Muscle layer of colon (tissue), 2 donors: ENCODE data around the gene JAZF1.

ENCODE experiments used
- H3K27ac ChIP-seq: one replicate; pipeline ENCODE4 v1.7.0; 2013; ENCODE audit warnings: low read depth, mild to moderate bottlenecking, low read length, moderate library complexity
- H3K27me3 ChIP-seq, 2 donors: one replicate each; pipeline ENCODE4 v1.7.0; 2013; ENCODE audit warnings: low read length in 2 of 2, mild to moderate bottlenecking in 2 of 2; ENCODE audit not compliant: insufficient read depth in 2 of 2, control insufficient read depth in 1 of 2
- H3K36me3 ChIP-seq: one replicate; pipeline ENCODE4 v1.7.0; 2013; ENCODE audit warnings: mild to moderate bottlenecking, low read length; ENCODE audit not compliant: insufficient read depth
- H3K4me1 ChIP-seq: one replicate; pipeline ENCODE4 v1.7.0; 2013; ENCODE audit warnings: mild to moderate bottlenecking, low read length; ENCODE audit not compliant: insufficient read depth
- H3K4me3 ChIP-seq, 2 donors: one replicate each; pipeline ENCODE4 v1.7.0; 2013; ENCODE audit warnings: low read length in 2 of 2, low read depth in 1 of 2, mild to moderate bottlenecking in 1 of 2, moderate library complexity in 1 of 2
- H3K9ac ChIP-seq: one replicate; pipeline ENCODE4 v1.7.0; 2013; ENCODE audit warnings: low read length
- H3K9me3 ChIP-seq: one replicate; pipeline ENCODE4 v1.7.0; 2013; ENCODE audit warnings: mild to moderate bottlenecking, low read length
- donor health status: abdominal sarcoma.
- donor health status: Adenocarcinoma of cecum.

The JAZF1 gene

GRCh38 chr7:28132959-28133870, 47.4 kb downstream of the JAZF1 start:
- no peak overlapping the region for H3K4me3 ChIP-seq
- H3K27ac ChIP-seq: no peak overlapping the region
- peaks cover 73% of the 10 kb centered on the region for H3K4me1 ChIP-seq

GRCh38 chr7:28130277-28130676, 50.3 kb downstream of the JAZF1 start:
- Histone ChIP-seq H3K4me1 (peaks cover 85% of the 10 kb centered on the region), H3K27me3 (no peaks in the 10 kb centered on the region), H3K27ac (peak overlapping the region; percentile 59), H3K9me3 (no peaks in the 10 kb centered on the region), H3K36me3 (no peaks in the 10 kb centered on the region), H3K9ac (no peak overlapping the region), H3K4me3 (no peak overlapping the region)

More at GRCh38 chr7:28132959-28133870, 47.4 kb downstream of the JAZF1 start:
- Histone ChIP-seq H3K9ac (no peak overlapping the region), H3K9me3 (no peaks in the 10 kb centered on the region), H3K36me3 (no peaks in the 10 kb centered on the region), H3K27me3 (no peaks in the 10 kb centered on the region)

DNA sequence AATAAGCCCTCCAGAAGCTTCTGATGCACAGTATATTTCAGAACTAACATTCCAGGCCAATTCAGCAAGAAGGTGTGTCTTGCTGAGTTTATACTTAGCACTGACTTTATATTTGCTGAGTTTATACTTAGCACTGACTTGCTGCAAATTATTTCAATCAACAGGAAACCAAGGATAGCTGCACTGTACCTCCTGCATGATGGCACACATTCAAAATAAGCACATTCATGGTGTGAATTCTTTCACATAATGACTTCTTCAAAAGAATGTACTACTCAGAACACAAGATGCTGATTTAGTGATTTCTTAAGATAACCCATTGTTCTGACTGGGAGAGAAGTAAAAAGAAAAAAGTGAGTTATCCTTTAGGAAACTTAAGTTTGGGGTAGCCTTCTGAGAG, 52.0 kb downstream of the JAZF1 start:
- peaks cover 78% of the 10 kb centered on the region for H3K4me1 ChIP-seq
- no peaks in the 10 kb centered on the region for H3K9me3 ChIP-seq
- H3K27me3 ChIP-seq: no peaks in the 10 kb centered on the region
- H3K4me3 ChIP-seq: no peak overlapping the region
- no peak overlapping the region for H3K9ac ChIP-seq
- H3K36me3 ChIP-seq: no peaks in the 10 kb centered on the region
- peak overlapping the region; percentile 61 for H3K27ac ChIP-seq

DNA sequence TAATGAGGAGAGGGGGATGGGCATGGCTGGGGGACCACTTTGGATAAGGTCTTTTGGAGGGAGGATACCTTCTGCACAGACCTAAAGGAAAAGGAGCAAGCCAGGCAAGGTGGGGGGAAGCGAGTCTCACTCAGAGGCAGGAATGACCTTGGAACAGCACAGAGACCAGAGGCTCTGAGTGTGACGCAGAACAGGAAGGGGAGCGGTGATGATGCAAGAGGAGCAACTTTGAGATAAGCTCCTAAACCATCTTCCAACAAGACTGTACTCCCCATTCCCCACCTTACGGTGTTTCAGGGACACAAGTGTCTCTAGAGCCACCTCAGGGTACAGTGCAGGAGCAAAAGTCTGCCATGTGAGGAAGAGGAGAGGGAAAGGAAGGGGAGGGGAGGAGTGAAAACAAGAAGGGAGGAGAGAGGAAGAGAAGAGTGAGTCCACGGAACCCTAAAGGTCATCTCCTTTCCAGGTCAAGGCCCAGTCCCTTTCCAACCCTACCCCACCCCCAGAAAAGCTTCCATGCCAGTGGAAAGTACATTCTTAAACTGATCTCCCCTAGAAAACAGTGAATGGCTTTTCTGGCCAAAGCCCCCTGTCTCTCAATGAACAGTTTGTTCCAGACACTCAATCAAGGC, 54.1 kb downstream of the JAZF1 start:
- no peaks in the 10 kb centered on the region for H3K27me3 ChIP-seq
- no peaks in the 10 kb centered on the region for H3K36me3 ChIP-seq
- peaks cover 62% of the 10 kb centered on the region for H3K4me1 ChIP-seq
- no peak overlapping the region for H3K9ac ChIP-seq
- H3K9me3 ChIP-seq: no peaks in the 10 kb centered on the region
- no peak overlapping the region for H3K4me3 ChIP-seq
- H3K27ac ChIP-seq: no peak overlapping the region

- H3K4me1 ChIP-seq: peaks cover 58% of the 10 kb centered on the region
- H3K27me3 ChIP-seq: no peaks in the 10 kb centered on the region
- H3K27ac ChIP-seq: no peak overlapping the region
- H3K36me3 ChIP-seq: no peaks in the 10 kb centered on the region
- H3K4me3 ChIP-seq: no peak overlapping the region
- H3K9ac ChIP-seq: no peak overlapping the region
- no peaks in the 10 kb centered on the region for H3K9me3 ChIP-seq
Observed at GRCh38 chr7:28125431-28126409, 54.9 kb downstream of the JAZF1 start.

DNA sequence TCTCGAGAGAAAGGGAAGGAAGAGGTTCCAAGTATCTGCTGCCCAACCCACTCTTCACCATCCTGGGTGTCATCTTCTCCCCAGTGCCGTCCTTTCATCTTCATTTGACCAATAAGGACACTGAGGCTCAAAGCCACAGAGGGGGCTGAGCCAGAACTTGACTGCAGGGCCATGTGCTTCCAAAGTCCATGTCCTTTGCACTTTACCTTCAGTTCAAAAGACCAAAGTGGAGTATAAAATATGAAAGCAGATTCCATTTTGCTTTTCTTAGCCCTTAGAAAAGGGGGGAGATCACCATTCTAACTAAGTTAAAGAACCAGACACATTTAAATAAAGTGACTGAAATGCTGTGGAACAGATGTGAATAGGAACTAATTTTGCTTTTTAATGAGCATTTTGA, 56.2 kb downstream of the JAZF1 start:
- no peaks in the 10 kb centered on the region for H3K9me3 ChIP-seq
- H3K4me1 ChIP-seq: peaks cover 47% of the 10 kb centered on the region
- no peaks in the 10 kb centered on the region for H3K27me3 ChIP-seq
- H3K9ac ChIP-seq: no peak overlapping the region
- no peaks in the 10 kb centered on the region for H3K36me3 ChIP-seq
- H3K27ac ChIP-seq: no peak overlapping the region
- H3K4me3 ChIP-seq: no peak overlapping the region

GRCh38 chr7:28123752-28124151, 56.8 kb downstream of the JAZF1 start:
- Histone ChIP-seq H3K36me3 (no peaks in the 10 kb centered on the region), H3K27ac (no peak overlapping the region), H3K4me1 (peaks cover 41% of the 10 kb centered on the region), H3K9me3 (no peaks in the 10 kb centered on the region), H3K27me3 (no peaks in the 10 kb centered on the region), H3K9ac (no peak overlapping the region), H3K4me3 (no peak overlapping the region)

- H3K4me3 ChIP-seq: no peak overlapping the region
Observed at GRCh38 chr7:28121496-28121895, 59.1 kb downstream of the JAZF1 start.

GRCh38 chr7:28116041-28116440, 64.6 kb downstream of the JAZF1 start:
- no peak overlapping the region for H3K4me3 ChIP-seq
- H3K9me3 ChIP-seq: no peaks in the 10 kb centered on the region
- H3K36me3 ChIP-seq: no peaks in the 10 kb centered on the region
- H3K27me3 ChIP-seq: no peaks in the 10 kb centered on the region
- no peak overlapping the region for H3K9ac ChIP-seq
- H3K27ac ChIP-seq: no peak overlapping the region
- H3K4me1 ChIP-seq: peaks cover 46% of the 10 kb centered on the region

More at GRCh38 chr7:28121496-28121895, 59.1 kb downstream of the JAZF1 start:
- Histone ChIP-seq H3K4me1 (peaks cover 19% of the 10 kb centered on the region), H3K36me3 (no peaks in the 10 kb centered on the region), H3K9ac (no peak overlapping the region), H3K27me3 (no peaks in the 10 kb centered on the region), H3K27ac (no peak overlapping the region), H3K9me3 (no peaks in the 10 kb centered on the region)

DNA sequence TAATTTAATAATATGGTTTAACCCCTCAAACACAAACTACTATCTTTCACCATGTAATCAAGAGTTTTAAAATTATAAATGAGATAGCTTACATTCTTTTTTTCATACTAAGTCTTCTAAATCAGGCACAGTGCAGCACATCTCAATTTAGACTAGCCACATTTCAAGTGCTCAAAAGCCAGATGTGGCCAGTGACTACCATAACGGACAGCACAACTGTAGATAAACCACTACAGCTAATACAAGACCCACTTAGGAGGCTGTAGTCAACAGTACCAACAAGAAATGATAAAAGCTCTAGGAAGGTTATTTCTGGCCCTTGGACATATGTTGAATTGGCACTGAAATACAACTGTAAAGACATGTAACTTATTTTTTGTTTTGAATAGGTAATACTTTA, 65.3 kb downstream of the JAZF1 start:
- Histone ChIP-seq H3K4me3 (no peak overlapping the region), H3K27ac (no peak overlapping the region), H3K27me3 (no peaks in the 10 kb centered on the region), H3K9me3 (no peaks in the 10 kb centered on the region), H3K4me1 (peaks cover 46% of the 10 kb centered on the region), H3K36me3 (no peaks in the 10 kb centered on the region), H3K9ac (no peak overlapping the region)

- Histone ChIP-seq H3K27me3 (no peaks in the 10 kb centered on the region), H3K4me3 (no peak overlapping the region), H3K9me3 (no peaks in the 10 kb centered on the region), H3K9ac (no peak overlapping the region), H3K27ac (no peak overlapping the region), H3K36me3 (no peaks in the 10 kb centered on the region), H3K4me1 (peaks cover 46% of the 10 kb centered on the region)
Observed at GRCh38 chr7:28114056-28114455, 66.5 kb downstream of the JAZF1 start.
